Ishikawa (cell line): ENCODE results near the gene ABCA7.

Experiments used
- CEBPB ChIP-seq: IDR thresholded peaks from 2 replicates; pipeline ENCODE4 v1.6.1; 2012
- CREB1 ChIP-seq: IDR thresholded peaks from 2 replicates; pipeline ENCODE4 v1.6.1; 2012; ENCODE audit warnings: low read depth
- EGR1 ChIP-seq: IDR thresholded peaks from 2 replicates; pipeline ENCODE4 v1.6.1; 2012
- EP300 ChIP-seq: IDR thresholded peaks from 2 replicates; pipeline ENCODE4 v1.6.1; 2012; ENCODE audit warnings: borderline replicate concordance
- FOXM1 ChIP-seq: IDR thresholded peaks from 2 replicates; pipeline ENCODE4 v1.6.1; 2012; ENCODE audit warnings: low read depth, borderline replicate concordance
- MAX ChIP-seq: IDR thresholded peaks from 2 replicates; pipeline ENCODE4 v1.6.1; 2012
- NFIC ChIP-seq: IDR thresholded peaks from 2 replicates; pipeline ENCODE4 v1.6.1; 2012
- RAD21 ChIP-seq: IDR thresholded peaks from 2 replicates; pipeline ENCODE4 v1.6.1; 2012; ENCODE audit warnings: low read depth
- REST ChIP-seq: IDR thresholded peaks from 2 replicates; pipeline ENCODE4 v1.6.1; 2012; ENCODE audit warnings: low read depth, mild to moderate bottlenecking
- TAF1 ChIP-seq: IDR thresholded peaks from 2 replicates; pipeline ENCODE4 v1.6.1; 2012; ENCODE audit warnings: low read depth, mild to moderate bottlenecking
- TCF12 ChIP-seq: IDR thresholded peaks from 2 replicates; pipeline ENCODE4 v1.6.1; 2012; ENCODE audit warnings: low read depth
- TEAD4 ChIP-seq: IDR thresholded peaks from 2 replicates; pipeline ENCODE4 v1.6.1; 2012
- USF1 ChIP-seq: IDR thresholded peaks from 2 replicates; pipeline ENCODE4 v1.6.1; 2012
- YY1 ChIP-seq: IDR thresholded peaks from 2 replicates; pipeline ENCODE4 v1.6.1; 2012; ENCODE audit warnings: low read depth
- ZBTB7A ChIP-seq: IDR thresholded peaks from 2 replicates; pipeline ENCODE4 v1.6.1; 2012; ENCODE audit warnings: low read depth

ABCA7 gene

GRCh38 chr19:1084024-1084868, 44.3 kb downstream of the ABCA7 start:
- TF ChIP-seq TAF1 (no peak), REST (no peak), NFIC (no peak), MAX (no peak), CREB1 (no peak), CEBPB (no peak), EGR1 (no peak), ZBTB7A (no peak), YY1 (no peak), FOXM1 (no peak), TEAD4 (no peak), TCF12 (no peak)

- TF ChIP-seq CREB1 = no peak
- no peak for TF ChIP-seq TCF12
- no peak for TF ChIP-seq TAF1
- no peak for TF ChIP-seq ZBTB7A
- no peak for TF ChIP-seq REST
- no peak for TF ChIP-seq NFIC
- TF ChIP-seq MAX = no peak
- no peak for TF ChIP-seq USF1
- TF ChIP-seq TEAD4 = no peak
- TF ChIP-seq YY1 = no peak
- TF ChIP-seq EGR1 = no peak
- TF ChIP-seq FOXM1 = no peak
- TF ChIP-seq RAD21 = no peak
- no peak for TF ChIP-seq CEBPB
- TF ChIP-seq EP300 = no peak
Observed at GRCh38 chr19:1085053-1085658, 45.2 kb downstream of the ABCA7 start.

GRCh38 chr19:1085676-1086442, 46.0 kb downstream of the ABCA7 start:
- TF ChIP-seq MAX (no peak), EGR1 (no peak), TEAD4 (no peak), EP300 (no peak), RAD21 (no peak), NFIC (no peak), TAF1 (no peak), CEBPB (no peak), CREB1 (no peak), FOXM1 (no peak), REST (no peak)

- TF ChIP-seq FOXM1 (no peak), CREB1 (no peak), NFIC (no peak), CEBPB (no peak), TEAD4 (no peak), ZBTB7A (no peak), MAX (no peak), REST (no peak), TCF12 (no peak), USF1 (no peak), TAF1 (no peak), EP300 (no peak), RAD21 (no peak), EGR1 (no peak), YY1 (no peak)
Observed at GRCh38 chr19:1086613-1087012, 46.7 kb downstream of the ABCA7 start.
